ENCODE measurements around the gene ELAPOR2.

The ELAPOR2 gene

DNA sequence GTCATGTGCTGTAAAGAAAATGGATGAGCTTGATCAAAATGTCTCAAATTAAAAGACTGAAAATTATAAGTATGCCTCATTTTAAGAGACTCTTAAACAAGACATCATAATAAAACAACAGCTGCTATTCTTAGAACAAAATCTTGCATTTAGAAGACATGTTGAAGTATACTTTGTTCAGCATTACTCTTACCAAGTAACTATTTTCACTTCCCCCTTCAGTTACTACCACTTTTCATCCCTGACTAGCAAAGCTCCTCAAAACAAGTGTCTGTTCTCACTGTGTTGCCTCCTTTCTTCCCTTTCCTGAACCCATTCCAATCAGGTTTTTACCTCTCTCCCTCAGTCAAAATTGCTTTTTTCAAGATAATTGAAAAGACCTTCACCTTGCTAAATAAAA is 31.6 kb downstream of the ELAPOR2 start:
- Histone ChIP-seq H2AFZ (ENCODE audit: low read length) (no peak overlapping the region), H3K27ac (replicated peaks; ENCODE audit: low read length) (no peak overlapping the region), H4K91ac (ENCODE audit: low read depth, low read length, poor library complexity) (no peak overlapping the region), H3K9ac (ENCODE audit: low read depth, low read length, poor library complexity) (no peak overlapping the region), H3K4me2 (ENCODE audit: insufficient read depth, low read length, poor library complexity, severe bottlenecking) (no peak overlapping the region), H3K4me3 (ENCODE audit: low read length in 2 of 2) (no peak overlapping the region), H3K36me3 (replicated peaks in 1 of 2; ENCODE audit: control insufficient read depth in 2 of 2, insufficient read depth in 2 of 2, low read length in 2 of 2) (no peaks in the 10 kb centered on the region), H3K4me1 (ENCODE audit: control insufficient read depth in 2 of 2, insufficient read depth in 1 of 2, low read depth in 1 of 2, low read length in 2 of 2) (peaks cover 2 to 3% of the 10 kb centered on the region in 2 donors), H2AK5ac (ENCODE audit: low read depth, low read length) (no peak overlapping the region), H3K4ac (ENCODE audit: low read length) (no peak overlapping the region), H3K27me3 (ENCODE audit: control insufficient read depth in 3 of 3, insufficient read depth in 3 of 3, low read depth in 1 of 3, low read length in 3 of 3) (no peaks in the 10 kb centered on the region), H2BK12ac (ENCODE audit: low read length) (no peak overlapping the region), H3K23ac (ENCODE audit: low read depth, low read length, poor library complexity) (no peak overlapping the region), H3K79me1 (ENCODE audit: low read depth, low read length) (no peaks in the 10 kb centered on the region), H4K8ac (ENCODE audit: low read depth, low read length) (no peak overlapping the region), H2BK5ac (ENCODE audit: low read length) (no peak overlapping the region), H3K14ac (ENCODE audit: low read length) (no peak overlapping the region), H3K9me3 (replicated peaks in 1 of 2; ENCODE audit: control insufficient read depth in 2 of 2, insufficient read depth in 1 of 2, low read depth in 1 of 2, low read length in 2 of 2) (peaks cover 0 to 8% of the 10 kb centered on the region in 2 donors), H2BK15ac (ENCODE audit: low read length) (no peak overlapping the region), H3K18ac (ENCODE audit: low read length) (no peak overlapping the region), H2BK120ac (ENCODE audit: low read depth, low read length) (no peak overlapping the region)
- no peak for DNase-seq (ENCODE audit: low spot score)

DNA sequence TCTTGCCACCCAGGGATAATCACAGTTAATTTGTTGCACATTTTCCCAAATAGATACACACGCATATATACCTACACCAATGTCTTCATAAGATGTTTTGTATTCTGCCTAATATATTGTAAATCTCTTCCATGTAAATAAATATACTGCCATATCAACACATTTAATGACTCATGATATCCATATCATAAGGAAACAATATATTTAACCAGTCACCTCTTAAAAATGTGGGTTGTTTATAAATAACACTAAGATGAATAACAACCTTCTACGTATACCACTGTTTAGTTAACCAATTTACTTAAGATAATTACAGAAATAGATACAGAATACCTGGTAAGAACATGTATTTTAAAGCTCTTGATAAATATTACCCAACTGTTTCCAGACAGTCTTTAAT is 38.2 kb downstream of the ELAPOR2 start:
- Histone ChIP-seq H3K9me3 (replicated peaks in 1 of 2; ENCODE audit: control insufficient read depth in 2 of 2, insufficient read depth in 1 of 2, low read depth in 1 of 2, low read length in 2 of 2) (no peaks in the 10 kb centered on the region), H3K27me3 (ENCODE audit: control insufficient read depth in 3 of 3, insufficient read depth in 3 of 3, low read depth in 1 of 3, low read length in 3 of 3) (no peaks in the 10 kb centered on the region), H3K14ac (ENCODE audit: low read length) (no peak overlapping the region), H3K9ac (ENCODE audit: low read depth, low read length, poor library complexity) (no peak overlapping the region), H2BK12ac (ENCODE audit: low read length) (no peak overlapping the region), H3K23ac (ENCODE audit: low read depth, low read length, poor library complexity) (no peak overlapping the region), H2BK15ac (ENCODE audit: low read length) (no peak overlapping the region), H3K79me1 (ENCODE audit: low read depth, low read length) (no peaks in the 10 kb centered on the region), H2BK5ac (ENCODE audit: low read length) (no peak overlapping the region), H3K4ac (ENCODE audit: low read length) (no peak overlapping the region), H3K4me3 (ENCODE audit: low read length in 2 of 2) (no peak overlapping the region), H4K8ac (ENCODE audit: low read depth, low read length) (no peak overlapping the region), H4K91ac (ENCODE audit: low read depth, low read length, poor library complexity) (no peak overlapping the region), H3K18ac (ENCODE audit: low read length) (no peak overlapping the region), H3K4me1 (ENCODE audit: control insufficient read depth in 2 of 2, insufficient read depth in 1 of 2, low read depth in 1 of 2, low read length in 2 of 2) (no peaks in the 10 kb centered on the region), H2AK5ac (ENCODE audit: low read depth, low read length) (no peak overlapping the region), H3K4me2 (ENCODE audit: insufficient read depth, low read length, poor library complexity, severe bottlenecking) (no peak overlapping the region), H3K27ac (replicated peaks; ENCODE audit: low read length) (no peak overlapping the region), H2AFZ (ENCODE audit: low read length) (no peak overlapping the region), H2BK120ac (ENCODE audit: low read depth, low read length) (no peak overlapping the region), H3K36me3 (replicated peaks in 1 of 2; ENCODE audit: control insufficient read depth in 2 of 2, insufficient read depth in 2 of 2, low read length in 2 of 2) (no peaks in the 10 kb centered on the region)
- no CpG with 5 or more reads among the region's 2 CpGs for WGBS, 2 donors (ENCODE audit: extremely low coverage in 2 of 2, insufficient read length in 2 of 2, insufficient replicate concordance in 1 of 2)
- DNase-seq (ENCODE audit: low spot score), result no peak

DNA sequence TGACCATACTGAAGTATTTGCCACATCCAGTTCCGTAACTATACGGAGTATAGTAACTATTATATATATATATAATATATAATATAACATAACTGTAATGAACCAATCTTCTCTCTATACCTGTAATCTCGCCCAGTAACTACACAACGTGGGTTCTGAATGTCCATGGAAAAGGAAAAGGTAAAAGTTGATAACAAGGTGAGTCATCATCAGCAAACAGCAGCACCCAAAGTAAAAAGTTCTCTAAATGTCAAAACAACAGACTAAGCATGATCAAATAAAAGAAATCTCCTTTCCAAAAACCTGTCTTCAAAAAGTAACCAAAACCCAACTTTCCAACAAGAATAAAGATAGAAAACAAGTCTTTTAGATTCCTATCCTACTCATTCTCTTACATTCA is 42.8 kb downstream of the ELAPOR2 start:
- H2BK120ac ChIP-seq (ENCODE audit: low read depth, low read length), result no peak overlapping the region
- WGBS, 2 donors (ENCODE audit: extremely low coverage in 2 of 2, insufficient read length in 2 of 2, insufficient replicate concordance in 1 of 2), result no CpG with 5 or more reads among the region's 4 CpGs
- no peak overlapping the region for H3K18ac ChIP-seq (ENCODE audit: low read length)
- no peaks in the 10 kb centered on the region for H3K79me1 ChIP-seq (ENCODE audit: low read depth, low read length)
- H2BK5ac ChIP-seq (ENCODE audit: low read length), result no peak overlapping the region
- H2BK15ac ChIP-seq (ENCODE audit: low read length), result no peak overlapping the region
- no peak overlapping the region for H2AFZ ChIP-seq (ENCODE audit: low read length)
- no peak overlapping the region for H3K4me3 ChIP-seq (ENCODE audit: low read length in 2 of 2)
- H4K91ac ChIP-seq (ENCODE audit: low read depth, low read length, poor library complexity), result no peak overlapping the region
- no peak overlapping the region for H2AK5ac ChIP-seq (ENCODE audit: low read depth, low read length)
- H2BK12ac ChIP-seq (ENCODE audit: low read length), result no peak overlapping the region
- no peak overlapping the region for H3K9ac ChIP-seq (ENCODE audit: low read depth, low read length, poor library complexity)
- H3K27me3 ChIP-seq (ENCODE audit: control insufficient read depth in 3 of 3, insufficient read depth in 3 of 3, low read depth in 1 of 3, low read length in 3 of 3), result no peaks in the 10 kb centered on the region
- H3K4ac ChIP-seq (ENCODE audit: low read length), result no peak overlapping the region
- H3K14ac ChIP-seq (ENCODE audit: low read length), result no peak overlapping the region
- no peak overlapping the region for H3K4me2 ChIP-seq (ENCODE audit: insufficient read depth, low read length, poor library complexity, severe bottlenecking)
- H3K9me3 ChIP-seq (replicated peaks in 1 of 2; ENCODE audit: control insufficient read depth in 2 of 2, insufficient read depth in 1 of 2, low read depth in 1 of 2, low read length in 2 of 2), result no peaks in the 10 kb centered on the region
- no peak for DNase-seq (ENCODE audit: low spot score)
- no peaks in the 10 kb centered on the region for H3K36me3 ChIP-seq (replicated peaks in 1 of 2; ENCODE audit: control insufficient read depth in 2 of 2, insufficient read depth in 2 of 2, low read length in 2 of 2)
- no peaks in the 10 kb centered on the region for H3K4me1 ChIP-seq (ENCODE audit: control insufficient read depth in 2 of 2, insufficient read depth in 1 of 2, low read depth in 1 of 2, low read length in 2 of 2)
- H4K8ac ChIP-seq (ENCODE audit: low read depth, low read length), result no peak overlapping the region
- no peak overlapping the region for H3K27ac ChIP-seq (replicated peaks; ENCODE audit: low read length)
- H3K23ac ChIP-seq (ENCODE audit: low read depth, low read length, poor library complexity), result no peak overlapping the region

DNA sequence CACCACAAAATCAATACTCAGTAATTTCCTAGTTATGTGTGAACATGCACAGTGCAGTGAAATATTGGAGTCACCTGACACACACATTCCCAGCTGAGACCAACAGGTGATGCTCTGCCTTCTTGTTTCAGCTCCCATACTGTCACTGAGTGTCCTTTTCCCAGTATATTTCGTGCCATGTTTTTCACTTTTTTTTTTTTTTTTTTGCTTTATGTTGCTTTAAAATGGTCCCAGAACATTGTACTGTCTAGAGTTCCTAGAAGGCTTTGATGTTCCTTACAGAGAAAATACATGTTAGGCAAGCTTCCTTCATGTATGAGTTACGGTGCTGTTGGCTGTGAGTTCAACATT is 45.6 kb downstream of the ELAPOR2 start:
- Histone ChIP-seq H2BK5ac (ENCODE audit: low read length) (no peak overlapping the region), H3K23ac (ENCODE audit: low read depth, low read length, poor library complexity) (no peak overlapping the region), H3K4me1 (ENCODE audit: control insufficient read depth in 2 of 2, insufficient read depth in 1 of 2, low read depth in 1 of 2, low read length in 2 of 2) (no peaks in the 10 kb centered on the region), H3K4me3 (ENCODE audit: low read length in 2 of 2) (no peak overlapping the region), H3K27ac (replicated peaks; ENCODE audit: low read length) (no peak overlapping the region), H3K27me3 (ENCODE audit: control insufficient read depth in 3 of 3, insufficient read depth in 3 of 3, low read depth in 1 of 3, low read length in 3 of 3) (no peaks in the 10 kb centered on the region), H2BK15ac (ENCODE audit: low read length) (no peak overlapping the region), H2AFZ (ENCODE audit: low read length) (no peak overlapping the region), H4K8ac (ENCODE audit: low read depth, low read length) (no peak overlapping the region), H3K4me2 (ENCODE audit: insufficient read depth, low read length, poor library complexity, severe bottlenecking) (no peak overlapping the region), H3K14ac (ENCODE audit: low read length) (no peak overlapping the region), H3K9me3 (replicated peaks in 1 of 2; ENCODE audit: control insufficient read depth in 2 of 2, insufficient read depth in 1 of 2, low read depth in 1 of 2, low read length in 2 of 2) (no peaks in the 10 kb centered on the region), H3K79me1 (ENCODE audit: low read depth, low read length) (no peaks in the 10 kb centered on the region), H3K9ac (ENCODE audit: low read depth, low read length, poor library complexity) (no peak overlapping the region), H3K36me3 (replicated peaks in 1 of 2; ENCODE audit: control insufficient read depth in 2 of 2, insufficient read depth in 2 of 2, low read length in 2 of 2) (no peaks in the 10 kb centered on the region), H3K4ac (ENCODE audit: low read length) (no peak overlapping the region), H2BK12ac (ENCODE audit: low read length) (no peak overlapping the region), H2AK5ac (ENCODE audit: low read depth, low read length) (no peak overlapping the region), H4K91ac (ENCODE audit: low read depth, low read length, poor library complexity) (no peak overlapping the region), H2BK120ac (ENCODE audit: low read depth, low read length) (no peak overlapping the region), H3K18ac (ENCODE audit: low read length) (no peak overlapping the region)
- WGBS, 2 donors (ENCODE audit: extremely low coverage in 2 of 2, insufficient read length in 2 of 2, insufficient replicate concordance in 1 of 2), result no CpG with 5 or more reads among the region's 2 CpGs
- DNase-seq (ENCODE audit: low spot score), result no peak

Measured in neuronal stem cell (in vitro differentiated cells).